IMR-90 (cell line): ENCODE measurements around the gene CKS1B. TPM values are rescaled to one million over a fixed set of nuclear protein-coding genes. Genes with fewer than 3 reads are reported as not detected.

Source experiments
- ATAC-seq: fragments of 200-7000 bp; cut with Tn5 transposase; 2 replicates; pipeline ENCODE4 v1.9.1; 2020; ENCODE audit warnings: low read depth, mild to moderate bottlenecking, moderate library complexity
- BruUV-seq: library from RNA; stranded (reverse); fragments of 400-500 nt; replicated peaks from 2 replicates; lab custom pipeline; 2021; lab: Mats Ljungman, UMichigan
- CTCF ChIA-PET: fragments of 300-600 bp; formaldehyde crosslinking; extraction: SDS; loops from one replicate; lab custom pipeline; 2021; ENCODE audit warnings: antibody characterized with exemption; lab: Yijun Ruan, JAX
- POLR2A ChIA-PET: fragments of 300-600 bp; sonication (Branson Sonifier 250); formaldehyde crosslinking; loops from one replicate; lab custom pipeline; 2022; ENCODE audit warnings: antibody characterized with exemption; ENCODE audit not compliant: unreplicated experiment; lab: Charles Lee
- DNase-seq: peaks from one replicate; pipeline ENCODE4 v3.0.0; 2013
- H2AFZ ChIP-seq: replicated peaks from 2 replicates; pipeline ENCODE3; 2013; ENCODE audit warnings: low read length, mild to moderate bottlenecking; ENCODE audit not compliant: poor library complexity
- H2AK5ac ChIP-seq: 2 replicates; pipeline ENCODE4 v1.6.1; 2013; ENCODE audit warnings: low read depth, low read length, inconsistent platforms
- H2AK9ac ChIP-seq: replicated peaks from 2 replicates; pipeline ENCODE3; 2013; ENCODE audit warnings: mild to moderate bottlenecking, low read depth, low read length, moderate library complexity; ENCODE audit not compliant: poor library complexity
- H2BK120ac ChIP-seq: 2 replicates; pipeline ENCODE4 v1.6.1; 2013; ENCODE audit warnings: low read depth, low read length, inconsistent platforms
- H2BK15ac ChIP-seq: 3 replicates; pipeline ENCODE4 v1.6.1; 2013; ENCODE audit warnings: low read depth, low read length, inconsistent platforms
- H2BK20ac ChIP-seq: 2 replicates; pipeline ENCODE4 v1.6.1; 2013; ENCODE audit warnings: low read depth, mild to moderate bottlenecking, inconsistent platforms, low read length, moderate library complexity
- H2BK5ac ChIP-seq: 2 replicates; pipeline ENCODE4 v1.6.1; 2013; ENCODE audit warnings: mild to moderate bottlenecking, low read depth, low read length, inconsistent platforms; ENCODE audit not compliant: poor library complexity, severe bottlenecking
- H3K14ac ChIP-seq: replicated peaks from 2 replicates; pipeline ENCODE4 v1.6.1; 2013; ENCODE audit warnings: low read depth, low read length, inconsistent platforms
- H3K18ac ChIP-seq: 2 replicates; pipeline ENCODE4 v1.6.1; 2013; ENCODE audit warnings: low read depth, low read length, control low read depth
- H3K23ac ChIP-seq: 2 replicates; pipeline ENCODE4 v1.6.1; 2013; ENCODE audit warnings: low read depth, low read length, inconsistent platforms
- H3K27ac ChIP-seq: 2 replicates; pipeline ENCODE4 v1.5.1; 2013; ENCODE audit warnings: mild to moderate bottlenecking, control low read depth, low read length; ENCODE audit not compliant: insufficient read depth
- H3K27me3 ChIP-seq: 2 replicates; pipeline ENCODE4 v1.6.1; 2013; ENCODE audit warnings: low read length; ENCODE audit not compliant: control insufficient read depth, insufficient read depth
- H3K36me3 ChIP-seq: 2 replicates; pipeline ENCODE4 v1.6.1; 2013; ENCODE audit warnings: low read length, mixed read lengths; ENCODE audit not compliant: control insufficient read depth, insufficient read depth
- H3K4ac ChIP-seq: 2 replicates; pipeline ENCODE4 v1.6.1; 2013; ENCODE audit warnings: low read depth, low read length, inconsistent platforms
- H3K4me1 ChIP-seq: 2 replicates; pipeline ENCODE4 v1.6.1; 2013; ENCODE audit warnings: low read length, mixed read lengths; ENCODE audit not compliant: control insufficient read depth, insufficient read depth
- H3K4me2 ChIP-seq: 2 replicates; pipeline ENCODE4 v1.6.1; 2013; ENCODE audit warnings: low read depth, mild to moderate bottlenecking, control low read depth, low read length, moderate library complexity
- H3K4me3 ChIP-seq: 2 replicates; pipeline ENCODE4 v1.5.1; 2013; ENCODE audit warnings: low read depth, mild to moderate bottlenecking, control low read depth, low read length, moderate library complexity; ENCODE audit not compliant: insufficient read depth
- H3K56ac ChIP-seq: 2 replicates; pipeline ENCODE4 v1.6.1; 2013; ENCODE audit warnings: low read length, inconsistent platforms; ENCODE audit not compliant: insufficient read depth; ENCODE audit errors: extremely low read depth
- H3K79me1 ChIP-seq, 2 experiments: 2 replicates each; pipeline ENCODE4 v1.6.1; 2013; ENCODE audit warnings: low read length in 2 of 2, inconsistent platforms in 1 of 2, low read depth in 1 of 2
- H3K9ac ChIP-seq: 2 replicates; pipeline ENCODE4 v1.6.1; 2013; ENCODE audit warnings: low read depth, low read length, control low read depth
- H3K9me1 ChIP-seq: 2 replicates; pipeline ENCODE4 v1.6.1; 2013; ENCODE audit warnings: low read length, inconsistent platforms; ENCODE audit not compliant: insufficient read depth
- H3K9me3 ChIP-seq: 2 replicates; pipeline ENCODE4 v1.6.1; 2013; ENCODE audit warnings: low read length; ENCODE audit not compliant: control insufficient read depth, insufficient read depth
- H4K20me1 ChIP-seq: 2 replicates; pipeline ENCODE4 v1.6.1; 2013; ENCODE audit warnings: low read length, inconsistent platforms; ENCODE audit not compliant: insufficient read depth
- H4K5ac ChIP-seq: 2 replicates; pipeline ENCODE4 v1.6.1; 2013; ENCODE audit warnings: mild to moderate bottlenecking, low read depth, low read length, control low read depth
- H4K8ac ChIP-seq, 2 experiments: 2 replicates each; pipeline ENCODE4 v1.6.1; 2013; ENCODE audit warnings: low read depth in 2 of 2, low read length in 2 of 2, control low read depth in 1 of 2, inconsistent platforms in 1 of 2
- H4K91ac ChIP-seq: 2 replicates; pipeline ENCODE4 v1.6.1; 2013; ENCODE audit warnings: low read depth, low read length, inconsistent platforms; ENCODE audit not compliant: insufficient read depth
- BHLHE40 ChIP-seq: fragments of 150-350 bp; IDR thresholded peaks from 2 replicates; pipeline ENCODE4 v1.6.1; 2016; ENCODE audit warnings: mild to moderate bottlenecking, low read depth, low read length
- CHD1 ChIP-seq: IDR thresholded peaks from 2 replicates; pipeline ENCODE4 v1.6.1; 2012; ENCODE audit warnings: low read depth, low read length, improper control_type of control experiment
- MAFK ChIP-seq: IDR thresholded peaks from 2 replicates; pipeline ENCODE4 v1.6.1; 2012; ENCODE audit warnings: low read depth, low read length, improper control_type of control experiment
- MXI1 ChIP-seq: IDR thresholded peaks from 2 replicates; pipeline ENCODE4 v1.6.1; 2012; ENCODE audit warnings: low read depth, mild to moderate bottlenecking, low read length, moderate library complexity, borderline replicate concordance
- RAD21 ChIP-seq: IDR thresholded peaks from 2 replicates; pipeline ENCODE4 v1.6.1; 2012; ENCODE audit warnings: low read length, improper control_type of control experiment
- RCOR1 ChIP-seq: IDR thresholded peaks from 2 replicates; pipeline ENCODE4 v1.6.1; 2012; ENCODE audit warnings: mild to moderate bottlenecking, low read length, improper control_type of control experiment; ENCODE audit not compliant: insufficient replicate concordance
- SMC3 ChIP-seq: fragments of 150-350 bp; IDR thresholded peaks from 2 replicates; pipeline ENCODE4 v1.6.1; 2016; ENCODE audit warnings: low read depth, mild to moderate bottlenecking, antibody characterized with exemption, low read length, moderate library complexity
- USF2 ChIP-seq: fragments of 150-350 bp; IDR thresholded peaks from 2 replicates; pipeline ENCODE4 v1.6.1; 2017; ENCODE audit warnings: mild to moderate bottlenecking, antibody characterized with exemption, low read length, low read depth
- WGBS, 2 experiments: methylation state at CpG; one replicate each; pipeline versions ENCODE4 v1.1.5 to v1.1.7; 2013; ENCODE audit warnings: missing lambda C conversion rate in 2 of 2; ENCODE audit not compliant: insufficient read length in 1 of 2; ENCODE audit errors: extremely low coverage in 2 of 2; 5-methylcytosine and 5-hydroxymethylcytosine counted together
- dilution Hi-C: fragments of 300-500 bp; cut with HindIII; formaldehyde crosslinking; loops from one replicate; pipeline ENCODE4 v1.14.3; 2018; ENCODE audit warnings: low sequenced_read_pairs; ENCODE audit not compliant: unreplicated experiment
- in situ Hi-C: fragments of 300-500 bp; cut with MboI; formaldehyde crosslinking; loops from 3 replicates; pipeline ENCODE4 v1.14.3; 2019; ENCODE audit warnings: low sequenced_read_pairs, inconsistent platforms, mixed read lengths
- intact Hi-C: fragments of 100-400 bp; cut with micrococcal nuclease; formaldehyde crosslinking; loops from 2 replicates; pipeline ENCODE4 v1.10.0; 2022
- polyA plus RNA-seq, 3 experiments: library from polyadenylated mRNA; depleted of rRNA; stranded (reverse); fragments of >200 nt; gene quantifications; 2 replicates each; pipeline ENCODE4 v1.2.3, GENCODE V29; 2012; ENCODE audit warnings: low replicate concordance in 1 of 3
- total RNA-seq: library from RNA; depleted of rRNA; stranded (reverse); fragments of >200 nt; gene quantifications from 2 replicates; pipeline ENCODE4 v1.2.3, GENCODE V29; 2012

Gene CKS1B
- total and polyA plus RNA-seq, 2 of the 4 experiments (the other 2 are of a cell fraction), result 140 to 195 TPM

- Histone ChIP-seq H4K8ac (no peak overlapping the region), H2AFZ (no peak overlapping the region), H3K18ac (no peak overlapping the region), H3K14ac (no peak overlapping the region), H3K4me3 (no peak overlapping the region), H2BK15ac (no peak overlapping the region), H3K36me3 (peaks cover 17% of the 10 kb centered on the region), H2BK120ac (no peak overlapping the region), H4K20me1 (peaks cover 15% of the 10 kb centered on the region), H2AK9ac (no peak overlapping the region), H3K23ac (no peak overlapping the region), H2BK5ac (no peak overlapping the region), H3K4ac (no peak overlapping the region), H2BK20ac (no peak overlapping the region), H4K5ac (no peak overlapping the region), H3K9me3 (no peaks in the 10 kb centered on the region), H3K79me1 (peaks cover 18 to 61% of the 10 kb centered on the region in 2 experiments; a peak in 3 of 4 replicates), H3K56ac (no peak overlapping the region), H3K9me1 (peaks cover 9% of the 10 kb centered on the region), H3K9ac (no peak overlapping the region), H4K91ac (no peak overlapping the region), H3K4me1 (peaks cover 18% of the 10 kb centered on the region), H3K27me3 (no peaks in the 10 kb centered on the region), H3K4me2 (no peak overlapping the region), H2AK5ac (no peak overlapping the region), H3K27ac (no peak overlapping the region)
- no peak for DNase-seq
- intact Hi-C loops (loop anchor here (5.0 kb wide), 1 partner anchor 104 kb away; the partner anchor contains the start of gene EFNA4), in situ Hi-C loops (loop anchor here (10.0 kb wide), 1 partner anchor 97 kb away; the partner anchor contains the start of gene ADAM15), dilution Hi-C loops (no loop called here)
- ChIA-PET POLR2A (no interaction called here), CTCF (no interaction called here)
- no peak for TF ChIP-seq SMC3
- TF ChIP-seq RAD21, result no peak
- no peak for TF ChIP-seq CHD1
- no peak for TF ChIP-seq RCOR1
- no peak for TF ChIP-seq USF2
- TF ChIP-seq MAFK, result no peak
- TF ChIP-seq BHLHE40, result no peak
- TF ChIP-seq MXI1, result no peak
- BruUV-seq, result no TSS peak
- no CpG with 5 or more reads among the region's 2 CpGs for WGBS, 2 experiments
- no peak for ATAC-seq
These were observed 16.4 kb upstream of the CKS1B start for GRCh38 chr1:154958036-154958435.
